GM18505 (cell line): ENCODE data around the gene TNFAIP8.

Experiments used
- ATAC-seq: cut with Tn5 transposase; IDR thresholded peaks from one replicate; pipeline ENCODE4 v1.9.1; 2021; ENCODE audit not compliant: unreplicated experiment
- POLR2A ChIP-seq: IDR thresholded peaks from 4 replicates; pipeline ENCODE4 v1.6.1; 2011; ENCODE audit warnings: borderline replicate concordance; ENCODE audit not compliant: insufficient read depth, insufficient read length; ENCODE audit errors: extremely low read depth

TNFAIP8 gene

DNA sequence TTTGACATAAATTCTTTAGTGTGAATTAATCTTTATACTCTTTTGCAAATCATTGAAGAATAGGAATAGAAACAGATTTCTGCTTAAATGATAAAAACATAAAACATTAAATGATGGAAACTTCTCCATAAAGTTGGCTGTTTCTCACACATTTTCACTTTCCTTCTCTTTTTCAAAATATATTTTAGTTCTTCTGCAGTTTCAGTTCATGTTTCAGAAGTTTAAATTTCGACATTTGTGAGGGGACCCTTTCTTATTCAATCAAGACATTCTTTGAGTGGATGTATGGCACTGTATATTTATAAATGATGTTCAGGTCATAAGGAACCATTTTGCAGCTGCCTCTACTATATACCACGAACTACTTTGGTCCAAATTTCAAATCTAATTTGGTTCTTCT lies 34.6 kb downstream of the TNFAIP8 start:
- ATAC-seq: no peak
- TF ChIP-seq POLR2A: no peak

DNA sequence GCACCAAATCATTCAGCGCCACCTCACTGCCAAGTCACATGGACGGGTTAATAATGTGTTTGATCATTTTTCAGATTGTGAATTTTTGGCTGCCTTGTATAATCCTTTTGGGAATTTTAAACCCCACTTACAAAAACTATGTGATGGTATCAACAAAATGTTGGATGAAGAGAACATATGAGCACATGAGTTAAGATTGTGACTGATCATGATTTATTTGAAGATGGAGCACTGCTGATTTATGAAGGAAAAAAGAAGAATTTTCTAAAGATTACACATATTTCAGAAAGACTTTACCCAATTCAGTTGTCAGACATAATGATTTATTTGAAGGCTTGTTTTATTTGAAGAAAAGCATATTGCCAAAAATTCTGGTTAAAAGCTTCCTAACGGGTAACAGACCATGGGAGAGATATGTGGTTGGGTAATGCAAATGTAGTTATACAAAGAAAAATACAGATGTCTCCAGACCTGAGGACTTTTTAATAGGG lies 37.4 kb downstream of the TNFAIP8 start:
- no peak for TF ChIP-seq POLR2A
- ATAC-seq: no peak

DNA sequence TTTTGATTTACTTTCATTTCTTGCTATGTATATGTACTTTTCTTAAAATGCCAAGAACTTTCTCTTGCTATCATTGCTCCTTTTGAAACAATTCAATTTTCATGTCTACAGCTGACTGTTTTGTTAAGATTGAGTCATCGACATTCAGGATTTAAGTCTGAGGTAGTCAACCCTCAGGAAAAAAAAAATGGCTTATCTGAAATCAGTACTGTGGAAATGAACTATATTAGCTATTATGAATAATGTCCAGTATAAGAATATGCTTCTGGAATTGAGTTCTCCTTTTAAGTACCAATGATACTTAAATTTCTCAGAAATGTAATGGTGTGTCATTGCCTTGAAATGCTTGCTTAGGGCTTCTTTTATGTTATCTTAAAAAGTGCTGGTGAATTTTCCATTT lies 37.9 kb downstream of the TNFAIP8 start:
- ATAC-seq: no peak

DNA sequence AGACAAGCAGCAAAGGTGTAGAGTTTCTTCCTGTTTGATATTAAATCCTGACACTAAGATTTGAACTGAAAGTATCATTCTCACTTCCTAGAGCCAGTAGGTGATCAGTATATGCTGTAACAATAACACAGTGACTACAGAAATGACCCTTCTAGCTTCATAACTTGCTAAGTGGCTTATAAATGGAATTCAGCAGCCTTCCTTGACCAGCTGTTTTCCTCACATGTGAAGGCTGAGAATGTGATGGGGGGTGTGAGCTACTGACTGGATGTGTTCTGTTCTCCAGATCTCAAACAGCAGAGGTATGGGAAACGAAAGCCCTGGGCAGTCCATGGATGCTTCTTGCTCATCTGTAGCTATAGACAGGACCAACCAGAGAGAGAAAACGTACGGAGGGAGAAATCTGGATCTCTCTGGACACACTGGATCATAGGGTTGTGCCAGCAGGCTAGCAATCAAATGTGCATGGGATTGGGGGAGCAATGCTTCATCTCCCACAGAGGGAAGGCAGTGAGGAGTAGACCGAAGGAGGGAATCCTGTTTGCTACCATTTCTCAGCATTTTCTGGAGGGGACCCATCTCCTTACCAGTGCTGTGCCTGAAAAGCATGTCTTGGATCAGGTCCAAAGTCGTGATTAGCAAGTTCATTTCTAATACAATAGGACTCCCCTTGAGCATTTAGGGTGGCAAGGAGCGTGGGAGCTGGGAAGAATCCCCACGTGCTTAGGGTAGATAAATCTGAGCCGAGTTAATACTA lies 39.4 kb downstream of the TNFAIP8 start:
- no peak for TF ChIP-seq POLR2A

More for the DNA sequence above, 37.9 kb downstream of the TNFAIP8 start:
- TF ChIP-seq POLR2A: no peak

GRCh38 chr5:119396030-119396664 lies 40.3 kb downstream of the TNFAIP8 start:
- ATAC-seq: no peak
- TF ChIP-seq POLR2A: peak; percentile 38

More for the DNA sequence above, 39.4 kb downstream of the TNFAIP8 start:
- ATAC-seq: peak; percentile 53

GRCh38 chr5:119397518-119398380 lies 41.9 kb downstream of the TNFAIP8 start:
- peak; percentile 49 for ATAC-seq
- no peak for TF ChIP-seq POLR2A

GRCh38 chr5:119398727-119399466 lies 43.1 kb downstream of the TNFAIP8 start:
- no peak for ATAC-seq
- TF ChIP-seq POLR2A: no peak

DNA sequence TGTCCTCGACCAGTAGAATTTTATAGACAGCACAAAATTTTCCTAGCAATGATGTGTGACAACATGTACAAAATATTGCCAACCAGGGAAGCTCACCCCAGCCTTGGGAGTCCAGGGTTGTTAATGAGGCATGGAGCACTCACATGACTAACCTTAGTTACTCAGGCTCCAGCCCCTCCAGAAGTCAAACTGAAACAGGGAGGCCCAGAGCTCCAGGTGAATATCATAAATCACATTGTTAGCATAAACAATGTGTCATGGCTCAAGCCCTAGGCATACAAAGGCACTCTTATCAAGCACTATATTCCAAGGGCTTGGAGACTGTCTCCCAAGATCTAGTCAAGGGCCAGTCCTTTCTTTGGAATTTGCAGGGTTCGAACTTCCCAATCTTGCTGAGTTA lies 44.4 kb downstream of the TNFAIP8 start:
- ATAC-seq: no peak
- no peak for TF ChIP-seq POLR2A

GRCh38 chr5:119402081-119402480 lies 46.3 kb downstream of the TNFAIP8 start:
- ATAC-seq: no peak
- TF ChIP-seq POLR2A: no peak

- no peak for ATAC-seq
- no peak for TF ChIP-seq POLR2A
These were observed 46.7 kb downstream of the TNFAIP8 start for GRCh38 chr5:119402555-119402954.

DNA sequence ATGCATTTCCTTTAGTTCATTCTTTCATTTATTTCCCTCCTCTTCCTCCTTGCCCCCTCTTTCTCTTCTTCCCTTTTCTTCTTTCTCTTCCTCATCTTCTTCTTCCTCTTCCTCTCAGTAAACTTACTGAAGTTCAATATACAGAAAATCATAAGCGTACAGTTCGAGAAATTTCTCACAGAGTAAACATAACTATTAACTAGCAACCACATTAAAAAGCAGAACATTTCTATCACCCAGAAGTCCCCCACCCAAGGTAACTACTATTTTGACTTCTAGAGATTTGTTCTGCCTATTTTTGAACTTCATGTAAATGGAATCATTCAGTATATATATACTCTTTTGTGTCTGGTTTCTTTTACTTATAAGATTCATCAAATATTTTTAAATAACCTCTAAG lies 48.2 kb downstream of the TNFAIP8 start:
- ATAC-seq: no peak

GRCh38 chr5:119405419-119405818 lies 49.6 kb downstream of the TNFAIP8 start:
- TF ChIP-seq POLR2A: no peak
- ATAC-seq: no peak

More for the DNA sequence above, 48.2 kb downstream of the TNFAIP8 start:
- TF ChIP-seq POLR2A: no peak
